Ramos (cell line): Measurements from ENCODE around the gene PTPRA.

Source experiments
- in situ Hi-C: fragments of 300-500 bp; cut with MboI; formaldehyde crosslinking; loops from one replicate; pipeline ENCODE4 v1.14.3; 2022; ENCODE audit warnings: low sequenced_read_pairs; ENCODE audit not compliant: unreplicated experiment

PTPRA gene

DNA sequence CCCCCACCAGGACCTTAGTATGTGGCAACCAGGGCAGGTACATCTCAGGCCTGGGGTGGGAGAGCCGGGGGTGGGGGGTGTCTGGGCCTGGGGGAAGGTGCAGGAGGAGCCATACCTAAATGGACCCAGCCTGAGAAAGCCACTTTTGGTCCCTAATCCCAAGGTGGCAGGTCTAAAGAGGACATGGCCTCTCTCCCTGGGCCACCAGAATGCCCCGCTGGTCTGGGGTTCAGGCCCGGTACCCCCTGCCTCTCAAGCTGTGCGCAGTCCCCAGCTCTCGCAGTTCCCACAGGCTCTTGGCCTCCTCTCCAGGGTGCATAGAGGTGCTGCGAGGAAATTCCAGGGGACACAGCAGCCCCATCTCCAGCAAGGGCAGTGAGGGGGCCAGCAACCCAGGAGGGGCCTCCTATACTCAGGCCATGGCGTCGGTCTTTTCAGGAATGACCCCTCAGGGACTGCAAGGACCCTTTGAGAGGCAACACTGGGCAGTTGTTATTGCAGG is 212.3 kb downstream of the PTPRA start:
- in situ Hi-C loops: no loop called here

DNA sequence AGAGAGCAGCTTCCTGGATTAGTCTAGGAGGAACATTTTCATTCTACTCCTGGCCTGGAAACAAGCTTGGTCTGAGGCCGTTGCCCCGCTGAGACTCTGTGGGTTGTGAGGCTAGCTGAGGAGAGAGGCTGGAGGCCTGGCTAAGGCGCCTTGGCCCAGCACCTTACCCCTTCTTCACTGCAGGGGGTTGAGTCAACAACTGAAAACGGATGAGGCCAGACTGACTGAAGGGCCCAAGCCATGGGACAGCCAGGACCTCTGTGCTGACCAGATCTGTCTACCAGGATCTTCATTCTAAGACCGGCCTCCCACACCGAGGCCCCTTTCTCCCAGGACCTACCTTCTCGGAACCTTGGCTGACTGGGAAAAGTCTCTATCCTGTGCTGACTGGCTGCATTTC is 214.8 kb downstream of the PTPRA start:
- in situ Hi-C loops: no loop called here
